ENCODE results near the gene SUMO2.
"Not testable (repeated sequence)": the region's sequence is repeated elsewhere in the genome, so short reads cannot be mapped to it uniquely, and the experiment has no call there.

SUMO2 gene

GRCh38 chr17:75147878-75148546 is 34.7 kb downstream of the SUMO2 start:
- no peak for DNase-seq (ENCODE audit: low read depth)
- no peak overlapping the region for H3K4me3 ChIP-seq (replicated peaks; ENCODE audit: low read depth, low read length)
- TF ChIP-seq CTCF (IDR thresholded peaks at IDR 0.05; ENCODE audit: low read length, missing control alignments): no peak

GRCh38 chr17:75146592-75146991 is 36.2 kb downstream of the SUMO2 start:
- peak; percentile 33 for DNase-seq (ENCODE audit: low read depth)
- H3K4me3 ChIP-seq (replicated peaks; ENCODE audit: low read depth, low read length): no peak overlapping the region
- TF ChIP-seq CTCF (IDR thresholded peaks at IDR 0.05; ENCODE audit: low read length, missing control alignments): no peak

GRCh38 chr17:75144816-75145512 is 37.8 kb downstream of the SUMO2 start:
- no peak overlapping the region for H3K4me3 ChIP-seq (replicated peaks; ENCODE audit: low read depth, low read length)
- TF ChIP-seq CTCF (IDR thresholded peaks at IDR 0.05; ENCODE audit: low read length, missing control alignments): no peak
- no peak for DNase-seq (ENCODE audit: low read depth)

- DNase-seq (ENCODE audit: low read depth): no peak
- no peak for TF ChIP-seq CTCF (IDR thresholded peaks at IDR 0.05; ENCODE audit: low read length, missing control alignments)
- no peak overlapping the region for H3K4me3 ChIP-seq (replicated peaks; ENCODE audit: low read depth, low read length)
Observed at GRCh38 chr17:75142236-75142971, 40.4 kb downstream of the SUMO2 start.

GRCh38 chr17:75138519-75138918 is 44.2 kb downstream of the SUMO2 start:
- H3K4me3 ChIP-seq (replicated peaks; ENCODE audit: low read depth, low read length): no peak overlapping the region
- TF ChIP-seq CTCF (IDR thresholded peaks at IDR 0.05; ENCODE audit: low read length, missing control alignments): no peak
- no peak for DNase-seq (ENCODE audit: low read depth)

DNA sequence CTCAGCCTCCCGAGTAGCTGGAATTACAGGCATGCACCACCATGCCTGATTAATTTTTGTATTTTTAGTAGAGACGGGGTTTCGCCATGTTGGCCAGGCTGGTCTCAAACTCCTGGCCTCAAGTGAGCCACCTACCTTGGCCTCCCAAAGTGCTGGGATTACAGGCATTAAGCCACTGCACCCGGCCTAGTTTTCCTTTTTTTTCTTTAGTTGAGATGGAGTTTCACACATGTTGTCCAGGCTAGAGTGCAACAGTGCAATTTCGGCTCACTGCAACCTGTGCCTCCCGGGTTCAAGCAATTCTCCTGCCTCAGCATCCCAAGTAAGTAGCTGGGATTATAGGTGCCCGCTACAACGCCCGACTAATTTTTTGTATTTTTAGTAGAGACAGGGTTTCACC is 45.0 kb downstream of the SUMO2 start:
- H3K4me3 ChIP-seq (replicated peaks; ENCODE audit: low read depth, low read length); DNase-seq (ENCODE audit: low read depth): not testable (repeated sequence)

DNA sequence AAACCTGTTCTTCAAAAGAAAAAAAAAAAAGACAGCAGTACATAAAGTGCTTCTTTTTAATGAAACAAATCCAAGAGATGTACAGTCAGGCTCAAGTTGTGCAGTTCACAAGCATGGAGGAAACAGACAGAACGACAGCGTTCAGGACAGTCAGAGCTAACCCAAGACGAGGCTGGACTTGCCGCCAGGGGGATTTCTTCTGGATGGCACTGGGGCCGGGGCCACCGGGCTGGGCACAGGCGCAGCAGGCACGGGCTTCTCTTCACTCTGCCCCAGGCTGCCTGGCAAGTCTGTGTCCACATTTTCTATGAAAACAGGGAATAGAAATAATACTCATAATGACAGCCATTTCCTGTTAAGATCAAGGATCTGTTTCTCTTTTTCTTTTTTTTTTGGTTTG is 46.8 kb downstream of the SUMO2 start:
- DNase-seq (ENCODE audit: low read depth): no peak
- H3K4me3 ChIP-seq (replicated peaks; ENCODE audit: low read depth, low read length): no peak overlapping the region
- TF ChIP-seq CTCF (IDR thresholded peaks at IDR 0.05; ENCODE audit: low read length, missing control alignments): no peak
